Uterus (tissue), 2 donors: ENCODE measurements around the gene ABCB8.

Source experiments
- POLR2A ChIP-seq, 2 donors: fragments of 450-650 bp; IDR thresholded peaks; one replicate each; pipeline ENCODE4 v1.6.1; 2016; ENCODE audit warnings: antibody characterized with exemption in 2 of 2, mild to moderate bottlenecking in 1 of 2, moderate library complexity in 1 of 2
- TF ChIP-seq, protein P1 (sequence below), 4 experiments: fragments of 200-600 bp in 2 of 4; fragments of 450-650 bp in 2 of 4; sonication (generic) in 2 of 4; IDR thresholded peaks; one replicate each; pipeline ENCODE4 v1.5.1; 2016 to 2019; ENCODE audit warnings: antibody characterized with exemption in 4 of 4, mild to moderate bottlenecking in 2 of 4, moderate library complexity in 1 of 4

DNA sequence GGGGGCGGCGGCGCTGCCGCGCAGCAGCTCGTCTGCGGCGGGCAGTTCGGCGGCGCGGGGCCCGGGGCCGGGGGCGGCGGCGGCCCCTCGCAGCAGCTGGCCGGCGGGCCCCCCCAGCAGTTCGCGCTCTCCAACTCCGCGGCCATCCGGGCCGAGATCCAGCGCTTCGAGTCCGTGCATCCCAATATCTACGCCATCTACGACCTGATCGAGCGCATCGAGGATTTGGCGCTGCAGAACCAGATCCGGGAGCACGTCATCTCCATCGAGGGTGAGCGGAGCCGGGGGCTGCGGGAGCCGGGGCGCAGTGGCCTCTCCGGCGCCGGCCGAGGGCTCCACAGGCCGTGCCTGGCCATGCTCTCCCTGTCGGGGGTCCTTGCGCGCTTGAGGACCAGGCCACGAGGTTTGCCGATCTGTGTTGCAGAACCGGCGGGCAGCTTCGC is 58.6 kb downstream of the ABCB8 start:
- TF ChIP-seq POLR2A (IDR thresholded peaks at IDR 0.05) = no peak
- TF ChIP-seq, protein P1, sequence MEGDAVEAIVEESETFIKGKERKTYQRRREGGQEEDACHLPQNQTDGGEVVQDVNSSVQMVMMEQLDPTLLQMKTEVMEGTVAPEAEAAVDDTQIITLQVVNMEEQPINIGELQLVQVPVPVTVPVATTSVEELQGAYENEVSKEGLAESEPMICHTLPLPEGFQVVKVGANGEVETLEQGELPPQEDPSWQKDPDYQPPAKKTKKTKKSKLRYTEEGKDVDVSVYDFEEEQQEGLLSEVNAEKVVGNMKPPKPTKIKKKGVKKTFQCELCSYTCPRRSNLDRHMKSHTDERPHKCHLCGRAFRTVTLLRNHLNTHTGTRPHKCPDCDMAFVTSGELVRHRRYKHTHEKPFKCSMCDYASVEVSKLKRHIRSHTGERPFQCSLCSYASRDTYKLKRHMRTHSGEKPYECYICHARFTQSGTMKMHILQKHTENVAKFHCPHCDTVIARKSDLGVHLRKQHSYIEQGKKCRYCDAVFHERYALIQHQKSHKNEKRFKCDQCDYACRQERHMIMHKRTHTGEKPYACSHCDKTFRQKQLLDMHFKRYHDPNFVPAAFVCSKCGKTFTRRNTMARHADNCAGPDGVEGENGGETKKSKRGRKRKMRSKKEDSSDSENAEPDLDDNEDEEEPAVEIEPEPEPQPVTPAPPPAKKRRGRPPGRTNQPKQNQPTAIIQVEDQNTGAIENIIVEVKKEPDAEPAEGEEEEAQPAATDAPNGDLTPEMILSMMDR (IDR thresholded peaks at IDR 0.05) = no peak
